Karpas-422 (cell line): ENCODE results near the gene TIMELESS. TPM values are rescaled to one million over a fixed set of nuclear protein-coding genes. Genes with fewer than 3 reads are reported as not detected.
A peak's percentile ranks its signal among the peaks of the same experiment; 100 is the strongest.

ENCODE experiments used
- DNase-seq: peaks from one replicate; pipeline ENCODE4 v3.0.0-alpha.2; 2015
- H2AFZ ChIP-seq: fragments of 200-600 bp; sonication (generic); 2 replicates; pipeline ENCODE4 v1.6.1; 2014; ENCODE audit warnings: antibody characterized with exemption, low read length, mixed read lengths
- H3K27ac ChIP-seq: fragments of 200-600 bp; sonication (generic); 2 replicates; pipeline ENCODE4 v1.5.1; 2014; ENCODE audit warnings: mild to moderate bottlenecking, low read length, moderate library complexity
- H3K27me3 ChIP-seq: fragments of 200-600 bp; sonication (generic); 2 replicates; pipeline ENCODE4 v1.6.1; 2014; ENCODE audit warnings: low read length, mixed read lengths
- H3K36me3 ChIP-seq: fragments of 200-600 bp; sonication (generic); 2 replicates; pipeline ENCODE4 v1.6.1; 2014; ENCODE audit warnings: low read length, mixed read lengths; ENCODE audit not compliant: insufficient read depth
- H3K4me1 ChIP-seq: fragments of 200-600 bp; sonication (generic); 2 replicates; pipeline ENCODE4 v1.6.1; 2014; ENCODE audit warnings: mild to moderate bottlenecking, low read length, mixed read lengths
- H3K4me2 ChIP-seq: fragments of 200-600 bp; sonication (generic); 2 replicates; pipeline ENCODE4 v1.6.1; 2014; ENCODE audit warnings: low read length, low read depth, mild to moderate bottlenecking; ENCODE audit not compliant: poor library complexity, severe bottlenecking
- H3K4me3 ChIP-seq: fragments of 200-600 bp; sonication (generic); 2 replicates; pipeline ENCODE4 v1.5.1; 2014; ENCODE audit warnings: mild to moderate bottlenecking, antibody characterized with exemption, low read length, mixed read lengths
- H3K79me2 ChIP-seq: fragments of 200-600 bp; sonication (generic); 2 replicates; pipeline ENCODE4 v1.6.1; 2014; ENCODE audit warnings: mild to moderate bottlenecking, low read length, mixed read lengths
- H3K9ac ChIP-seq: fragments of 200-600 bp; sonication (generic); 2 replicates; pipeline ENCODE4 v1.6.0; 2014; ENCODE audit warnings: low read length
- H3K9me2 ChIP-seq: fragments of 200-600 bp; sonication (generic), shearing (Covaris generic); replicated peaks from 2 replicates; pipeline ENCODE4 v1.6.0; 2014; ENCODE audit warnings: mild to moderate bottlenecking, low read length, moderate library complexity; ENCODE audit not compliant: insufficient read depth
- H3K9me3 ChIP-seq: fragments of 300-700, 200-600 bp; sonication (generic); 2 replicates; pipeline ENCODE4 v1.6.1; 2014; ENCODE audit warnings: low read length, mixed read lengths
- H4K20me1 ChIP-seq: fragments of 200-600 bp; sonication (generic); 2 replicates; pipeline ENCODE4 v1.6.1; 2014; ENCODE audit warnings: mild to moderate bottlenecking, antibody characterized with exemption, low read length, low read depth; ENCODE audit not compliant: insufficient read depth
- total RNA-seq: library from RNA; depleted of rRNA; stranded (reverse); fragments of >200 nt; shearing (Covaris generic); gene quantifications from 2 replicates; pipeline ENCODE4 v1.2.3, GENCODE V29; 2014; ENCODE audit warnings: low replicate concordance

The TIMELESS gene
- total RNA-seq, 1 experiment from 2014 or later = 12.5 TPM

- Histone ChIP-seq H3K27me3 (no peaks in the 10 kb centered on the region), H3K79me2 (no peaks in the 10 kb centered on the region), H4K20me1 (no peaks in the 10 kb centered on the region), H3K4me2 (no peak overlapping the region), H3K4me3 (no peak overlapping the region), H3K9me3 (no peaks in the 10 kb centered on the region), H3K9ac (no peak overlapping the region), H2AFZ (no peak overlapping the region), H3K9me2 (no peaks in the 10 kb centered on the region), H3K27ac (no peak overlapping the region), H3K36me3 (no peaks in the 10 kb centered on the region), H3K4me1 (no peaks in the 10 kb centered on the region)
- peak; percentile 24 for DNase-seq
Observed at GRCh38 chr12:56389412-56389811, 59.8 kb downstream of the TIMELESS start.

DNA sequence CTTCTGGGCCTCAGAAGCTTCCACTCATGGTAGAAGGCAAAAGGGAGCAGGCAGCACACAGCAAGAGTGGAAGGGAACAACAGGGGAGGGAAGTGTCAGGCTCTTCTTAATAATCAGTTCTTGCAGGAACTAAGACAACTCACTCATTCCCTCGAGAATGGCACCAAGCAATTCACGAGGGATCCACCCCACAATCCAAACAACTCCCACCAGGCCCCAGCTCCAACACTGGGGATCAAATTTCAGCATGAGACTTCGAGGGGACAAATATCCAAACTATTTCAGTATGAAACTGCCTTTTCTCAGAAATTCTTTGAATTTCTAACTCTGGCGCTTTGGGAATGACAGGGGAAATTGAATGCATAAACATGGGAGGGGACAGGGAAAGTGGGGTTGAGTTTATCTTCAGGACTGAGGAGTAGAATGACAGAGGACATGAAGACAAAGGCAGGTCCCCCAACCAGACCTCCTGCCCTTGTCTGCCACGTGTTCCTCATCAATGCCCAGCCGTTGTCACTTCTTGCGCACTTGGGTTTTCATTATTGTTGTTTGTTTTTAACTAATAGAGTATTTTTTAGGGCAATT, 62.0 kb downstream of the TIMELESS start:
- no peaks in the 10 kb centered on the region for H4K20me1 ChIP-seq
- no peaks in the 10 kb centered on the region for H3K36me3 ChIP-seq
- no peaks in the 10 kb centered on the region for H3K4me1 ChIP-seq
- DNase-seq = no peak
- H3K79me2 ChIP-seq = no peaks in the 10 kb centered on the region
- no peak overlapping the region for H3K27ac ChIP-seq
- H3K4me2 ChIP-seq = no peak overlapping the region
- H3K4me3 ChIP-seq = no peak overlapping the region
- no peak overlapping the region for H3K9ac ChIP-seq
- no peaks in the 10 kb centered on the region for H3K9me2 ChIP-seq
- no peaks in the 10 kb centered on the region for H3K9me3 ChIP-seq
- H2AFZ ChIP-seq = no peak overlapping the region
- no peaks in the 10 kb centered on the region for H3K27me3 ChIP-seq

GRCh38 chr12:56385873-56386272, 63.4 kb downstream of the TIMELESS start:
- Histone ChIP-seq H3K27ac (no peak overlapping the region), H3K4me2 (no peak overlapping the region), H3K9ac (no peak overlapping the region), H3K27me3 (no peaks in the 10 kb centered on the region), H4K20me1 (no peaks in the 10 kb centered on the region), H3K4me3 (no peak overlapping the region), H3K4me1 (no peaks in the 10 kb centered on the region), H3K9me2 (no peaks in the 10 kb centered on the region), H3K9me3 (no peaks in the 10 kb centered on the region), H3K79me2 (no peaks in the 10 kb centered on the region), H3K36me3 (no peaks in the 10 kb centered on the region), H2AFZ (no peak overlapping the region)
- peak; percentile 41 for DNase-seq

DNA sequence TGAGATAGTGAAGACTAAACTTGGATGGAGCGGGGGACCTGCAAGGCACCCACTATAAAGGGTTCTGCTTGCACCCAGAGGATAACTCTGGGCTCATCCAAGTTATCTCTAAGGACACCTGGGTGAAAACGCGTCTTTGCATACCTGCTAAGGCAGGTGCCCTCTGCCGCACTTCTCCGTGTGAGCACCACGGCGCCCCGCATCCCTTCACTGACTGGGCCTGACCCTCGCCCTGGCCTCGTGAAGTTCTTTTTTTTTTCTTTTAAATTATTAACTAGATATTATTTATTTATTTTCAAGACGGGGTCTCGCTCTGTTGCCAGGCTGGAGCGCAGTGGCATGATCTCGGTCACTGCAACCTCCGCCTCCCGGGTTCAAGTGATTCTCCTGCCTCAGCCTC, 66.6 kb downstream of the TIMELESS start:
- H3K27ac ChIP-seq = no peak overlapping the region
- H3K9me2 ChIP-seq = no peaks in the 10 kb centered on the region
- H3K4me1 ChIP-seq = no peaks in the 10 kb centered on the region
- no peak overlapping the region for H3K4me2 ChIP-seq
- DNase-seq = peak; percentile 31
- no peaks in the 10 kb centered on the region for H4K20me1 ChIP-seq
- H3K9me3 ChIP-seq = no peaks in the 10 kb centered on the region
- no peak overlapping the region for H2AFZ ChIP-seq
- no peaks in the 10 kb centered on the region for H3K79me2 ChIP-seq
- no peaks in the 10 kb centered on the region for H3K27me3 ChIP-seq
- no peaks in the 10 kb centered on the region for H3K36me3 ChIP-seq
- H3K4me3 ChIP-seq = no peak overlapping the region
- H3K9ac ChIP-seq = no peak overlapping the region

DNA sequence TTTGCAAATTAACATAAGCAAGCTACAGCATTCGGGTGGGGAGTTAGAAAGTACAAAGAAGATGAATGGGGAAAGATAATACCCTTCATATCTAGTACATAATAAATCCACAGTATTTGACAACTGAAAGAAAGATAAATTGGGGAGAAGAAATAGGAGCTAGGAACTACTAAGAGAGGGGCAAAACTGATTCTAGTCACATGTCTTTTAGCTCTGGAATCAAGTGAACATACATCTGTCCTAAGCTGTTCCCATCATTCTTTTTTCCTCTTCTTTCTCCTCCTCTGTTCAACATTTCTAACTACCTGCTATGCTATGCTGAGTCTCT, 71.3 kb downstream of the TIMELESS start:
- Histone ChIP-seq H3K27ac (no peak overlapping the region), H3K4me1 (peaks cover 14% of the 10 kb centered on the region), H4K20me1 (no peaks in the 10 kb centered on the region), H3K4me3 (no peak overlapping the region), H3K36me3 (no peaks in the 10 kb centered on the region), H3K4me2 (no peak overlapping the region), H3K79me2 (no peaks in the 10 kb centered on the region), H3K9me2 (no peaks in the 10 kb centered on the region), H3K9ac (no peak overlapping the region), H3K27me3 (no peaks in the 10 kb centered on the region), H2AFZ (no peak overlapping the region), H3K9me3 (no peaks in the 10 kb centered on the region)
- peak; percentile 7 for DNase-seq

DNA sequence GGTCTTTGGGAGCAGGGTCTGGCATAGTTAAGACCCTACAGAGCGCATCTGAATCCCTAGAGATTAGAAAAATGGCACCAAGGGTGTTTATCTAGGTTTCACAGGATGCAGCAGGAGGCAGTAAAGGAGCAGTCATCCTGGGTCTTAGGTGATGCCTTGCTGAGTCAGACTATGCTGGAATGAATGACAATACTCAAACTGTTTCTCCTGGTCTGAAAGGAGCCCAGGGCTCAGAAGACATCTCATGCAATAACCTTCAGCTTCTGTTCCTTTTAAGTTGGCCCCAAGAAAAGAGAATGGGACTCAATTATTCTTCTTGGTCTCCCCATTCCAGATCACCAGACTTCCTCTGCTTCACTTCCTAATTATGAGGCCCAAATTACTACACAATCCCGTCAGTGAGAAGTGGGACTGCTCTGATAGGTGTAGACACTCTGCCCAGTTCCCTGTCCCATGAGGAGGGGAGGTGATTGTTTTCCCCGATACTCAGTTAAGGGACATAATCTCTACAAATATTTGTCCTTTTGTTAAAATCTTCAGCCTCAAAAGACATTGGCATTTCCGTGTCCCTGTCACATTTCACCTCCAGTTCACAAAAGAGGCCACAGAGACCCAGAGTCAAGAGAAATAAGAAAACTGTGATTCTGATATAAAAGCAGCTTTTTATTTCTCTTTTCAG, 71.8 kb downstream of the TIMELESS start:
- DNase-seq = peak; percentile 38
- H4K20me1 ChIP-seq = no peaks in the 10 kb centered on the region
- no peaks in the 10 kb centered on the region for H3K79me2 ChIP-seq
- no peaks in the 10 kb centered on the region for H3K27me3 ChIP-seq
- no peak overlapping the region for H3K4me2 ChIP-seq
- H3K9me3 ChIP-seq = no peaks in the 10 kb centered on the region
- H3K27ac ChIP-seq = no peak overlapping the region
- H3K9me2 ChIP-seq = no peaks in the 10 kb centered on the region
- peaks cover 14% of the 10 kb centered on the region for H3K4me1 ChIP-seq
- no peak overlapping the region for H2AFZ ChIP-seq
- no peak overlapping the region for H3K9ac ChIP-seq
- H3K36me3 ChIP-seq = no peaks in the 10 kb centered on the region
- no peak overlapping the region for H3K4me3 ChIP-seq

- Histone ChIP-seq H3K4me2 (peak overlapping the region; percentile 44), H3K79me2 (no peaks in the 10 kb centered on the region), H3K27ac (no peak overlapping the region), H3K9me3 (no peaks in the 10 kb centered on the region), H3K9me2 (no peaks in the 10 kb centered on the region), H4K20me1 (no peaks in the 10 kb centered on the region), H3K4me3 (0 out of 2 replicates have a peak overlapping the region, but pooled peaks have one; percentile 7), H3K9ac (no peak overlapping the region), H2AFZ (no peak overlapping the region), H3K4me1 (peaks cover 14% of the 10 kb centered on the region), H3K27me3 (no peaks in the 10 kb centered on the region), H3K36me3 (no peaks in the 10 kb centered on the region)
- DNase-seq = peak; percentile 55
Observed at GRCh38 chr12:56375598-56376434, 73.4 kb downstream of the TIMELESS start.
